ENCODE results near the gene L3MBTL3.

L3MBTL3 gene

DNA sequence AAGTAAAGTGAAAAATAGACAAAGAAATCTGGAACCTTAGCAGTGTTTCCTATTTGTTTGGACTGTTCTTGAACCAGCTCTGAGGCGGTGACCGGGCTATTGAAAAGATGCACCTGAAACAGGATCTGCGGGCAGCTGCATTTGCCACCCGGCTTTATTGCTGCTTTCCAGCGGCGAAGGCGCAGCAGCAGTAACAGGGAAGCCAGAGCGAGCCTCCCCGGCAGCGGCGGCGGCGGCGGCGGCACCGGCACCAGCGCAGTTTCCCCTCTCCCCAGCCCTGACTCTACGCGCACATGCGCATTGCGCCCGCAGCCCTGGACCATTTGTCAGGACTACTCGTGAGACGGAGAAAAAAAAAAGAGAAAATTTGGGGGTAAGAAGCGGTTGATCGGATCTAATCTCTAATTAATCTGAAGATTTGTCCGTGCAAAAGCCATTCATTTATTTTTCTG, at the start of gene L3MBTL3:
TSS of gene L3MBTL3 (plus strand) at position 290 of the 452 bp plus-strand sequence. CDS start 24,119 bp downstream, outside the sequence.
- Histone ChIP-seq H3K9ac (ENCODE audit: low read length) (peak within 1 kb of the TSS; percentile 85), H3K9me3 (ENCODE audit: control insufficient read depth, low read length) (no peaks in the 10 kb centered on the region), H3K27me3 (replicated peaks; ENCODE audit: control insufficient read depth, insufficient read depth, low read length) (no peaks in the 10 kb centered on the region), H3K4me3 (ENCODE audit: low read length) (peak within 1 kb of the TSS; percentile 96), H3K4me1 (ENCODE audit: control insufficient read depth, insufficient read depth, low read length) (peaks cover 5% of the 10 kb centered on the region), H3K36me3 (ENCODE audit: control insufficient read depth, insufficient read depth, low read length, severe bottlenecking) (no peaks in the 10 kb centered on the region)
- peak; percentile 95 for DNase-seq (ENCODE audit: low read depth)

- H3K27me3 ChIP-seq (replicated peaks; ENCODE audit: control insufficient read depth, insufficient read depth, low read length), result peaks cover 7% of the 10 kb centered on the region
- no peaks in the 10 kb centered on the region for H3K36me3 ChIP-seq (ENCODE audit: control insufficient read depth, insufficient read depth, low read length, severe bottlenecking)
- no peak for DNase-seq (ENCODE audit: low read depth)
- no peak overlapping the region for H3K4me3 ChIP-seq (ENCODE audit: low read length)
- H3K9ac ChIP-seq (ENCODE audit: low read length), result no peak overlapping the region
- no peaks in the 10 kb centered on the region for H3K4me1 ChIP-seq (ENCODE audit: control insufficient read depth, insufficient read depth, low read length)
- no peaks in the 10 kb centered on the region for H3K9me3 ChIP-seq (ENCODE audit: control insufficient read depth, low read length)
These were observed 49.3 kb upstream of the L3MBTL3 start for GRCh38 chr6:129969064-129969463.

DNA sequence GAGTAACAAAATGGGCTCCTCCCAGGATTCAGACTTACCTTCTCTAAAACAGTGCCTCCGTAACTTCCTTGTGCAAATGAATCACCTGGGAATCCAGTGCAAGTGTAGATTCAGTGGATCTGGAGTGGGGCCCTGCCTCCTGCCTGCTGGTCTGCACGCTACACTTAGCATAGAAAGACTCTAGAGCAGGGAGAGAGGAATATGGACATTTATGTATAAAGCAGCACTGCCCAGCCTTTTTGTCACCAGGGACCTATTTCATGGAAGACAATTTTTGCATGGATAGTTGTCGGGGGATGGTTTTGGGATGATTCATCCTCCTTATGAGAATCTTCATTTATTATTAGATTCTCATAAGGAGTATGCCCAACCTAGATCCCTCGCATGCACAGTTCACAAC, 42.3 kb upstream of the L3MBTL3 start:
- Histone ChIP-seq H3K9ac (ENCODE audit: low read length) (no peak overlapping the region), H3K36me3 (ENCODE audit: control insufficient read depth, insufficient read depth, low read length, severe bottlenecking) (no peaks in the 10 kb centered on the region), H3K4me1 (ENCODE audit: control insufficient read depth, insufficient read depth, low read length) (no peaks in the 10 kb centered on the region), H3K4me3 (ENCODE audit: low read length) (no peak overlapping the region), H3K9me3 (ENCODE audit: control insufficient read depth, low read length) (peaks cover 8% of the 10 kb centered on the region), H3K27me3 (replicated peaks; ENCODE audit: control insufficient read depth, insufficient read depth, low read length) (no peaks in the 10 kb centered on the region)
- no peak for DNase-seq (ENCODE audit: low read depth)

- no peak for DNase-seq (ENCODE audit: low read depth)
These were observed 40.0 kb upstream of the L3MBTL3 start for GRCh38 chr6:129978148-129978916.

DNA sequence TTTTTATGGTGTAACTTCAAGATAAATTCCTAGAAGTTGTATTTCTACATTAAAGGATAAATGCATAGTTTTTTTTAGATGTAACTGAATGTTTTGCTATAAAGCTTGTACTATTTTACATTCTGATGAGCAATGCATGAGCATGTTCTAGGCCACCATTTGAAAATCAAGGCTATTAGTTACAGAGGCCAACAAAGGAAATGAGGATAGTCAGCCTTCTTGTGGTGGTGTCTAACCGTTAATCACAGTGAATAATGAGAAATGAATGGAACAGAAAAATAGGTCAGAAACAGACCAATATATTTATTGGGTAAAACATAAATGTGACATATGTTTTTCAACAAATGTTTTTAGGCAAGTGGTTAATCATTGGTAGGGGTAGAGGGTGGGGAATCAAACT, 37.6 kb upstream of the L3MBTL3 start:
- Histone ChIP-seq H3K9me3 (ENCODE audit: control insufficient read depth, low read length) (peaks cover 8% of the 10 kb centered on the region), H3K9ac (ENCODE audit: low read length) (no peak overlapping the region), H3K27me3 (replicated peaks; ENCODE audit: control insufficient read depth, insufficient read depth, low read length) (no peaks in the 10 kb centered on the region), H3K4me3 (ENCODE audit: low read length) (no peak overlapping the region), H3K36me3 (ENCODE audit: control insufficient read depth, insufficient read depth, low read length, severe bottlenecking) (no peaks in the 10 kb centered on the region), H3K4me1 (ENCODE audit: control insufficient read depth, insufficient read depth, low read length) (no peaks in the 10 kb centered on the region)
- no peak for DNase-seq (ENCODE audit: low read depth)

More at GRCh38 chr6:129978148-129978916, 40.0 kb upstream of the L3MBTL3 start:
- no peak overlapping the region for H3K4me3 ChIP-seq (ENCODE audit: low read length)
- peaks cover 8% of the 10 kb centered on the region for H3K9me3 ChIP-seq (ENCODE audit: control insufficient read depth, low read length)
- no peaks in the 10 kb centered on the region for H3K36me3 ChIP-seq (ENCODE audit: control insufficient read depth, insufficient read depth, low read length, severe bottlenecking)
- H3K9ac ChIP-seq (ENCODE audit: low read length), result no peak overlapping the region
- H3K4me1 ChIP-seq (ENCODE audit: control insufficient read depth, insufficient read depth, low read length), result no peaks in the 10 kb centered on the region
- no peaks in the 10 kb centered on the region for H3K27me3 ChIP-seq (replicated peaks; ENCODE audit: control insufficient read depth, insufficient read depth, low read length)

GRCh38 chr6:129981598-129981997, 36.8 kb upstream of the L3MBTL3 start:
- Histone ChIP-seq H3K4me3 (ENCODE audit: low read length) (no peak overlapping the region), H3K9ac (ENCODE audit: low read length) (no peak overlapping the region), H3K4me1 (ENCODE audit: control insufficient read depth, insufficient read depth, low read length) (no peaks in the 10 kb centered on the region), H3K27me3 (replicated peaks; ENCODE audit: control insufficient read depth, insufficient read depth, low read length) (no peaks in the 10 kb centered on the region), H3K36me3 (ENCODE audit: control insufficient read depth, insufficient read depth, low read length, severe bottlenecking) (no peaks in the 10 kb centered on the region), H3K9me3 (ENCODE audit: control insufficient read depth, low read length) (peaks cover 8% of the 10 kb centered on the region)
- DNase-seq (ENCODE audit: low read depth), result peak; percentile 30

GRCh38 chr6:129989396-129989795, 29.0 kb upstream of the L3MBTL3 start:
- DNase-seq (ENCODE audit: low read depth), result no peak

GRCh38 chr6:129992881-129993280, 25.5 kb upstream of the L3MBTL3 start:
- Histone ChIP-seq H3K27me3 (replicated peaks; ENCODE audit: control insufficient read depth, insufficient read depth, low read length) (peaks cover 3% of the 10 kb centered on the region), H3K36me3 (ENCODE audit: control insufficient read depth, insufficient read depth, low read length, severe bottlenecking) (no peaks in the 10 kb centered on the region), H3K9ac (ENCODE audit: low read length) (no peak overlapping the region), H3K9me3 (ENCODE audit: control insufficient read depth, low read length) (no peaks in the 10 kb centered on the region), H3K4me1 (ENCODE audit: control insufficient read depth, insufficient read depth, low read length) (no peaks in the 10 kb centered on the region), H3K4me3 (ENCODE audit: low read length) (no peak overlapping the region)
- DNase-seq (ENCODE audit: low read depth), result no peak

More at GRCh38 chr6:129989396-129989795, 29.0 kb upstream of the L3MBTL3 start:
- Histone ChIP-seq H3K4me1 (ENCODE audit: control insufficient read depth, insufficient read depth, low read length) (no peaks in the 10 kb centered on the region), H3K9me3 (ENCODE audit: control insufficient read depth, low read length) (no peaks in the 10 kb centered on the region), H3K36me3 (ENCODE audit: control insufficient read depth, insufficient read depth, low read length, severe bottlenecking) (no peaks in the 10 kb centered on the region), H3K4me3 (ENCODE audit: low read length) (no peak overlapping the region), H3K9ac (ENCODE audit: low read length) (no peak overlapping the region), H3K27me3 (replicated peaks; ENCODE audit: control insufficient read depth, insufficient read depth, low read length) (peaks cover 3% of the 10 kb centered on the region)

- Histone ChIP-seq H3K36me3 (ENCODE audit: control insufficient read depth, insufficient read depth, low read length, severe bottlenecking) (no peaks in the 10 kb centered on the region), H3K4me1 (ENCODE audit: control insufficient read depth, insufficient read depth, low read length) (no peaks in the 10 kb centered on the region), H3K9ac (ENCODE audit: low read length) (no peak overlapping the region), H3K9me3 (ENCODE audit: control insufficient read depth, low read length) (no peaks in the 10 kb centered on the region), H3K4me3 (ENCODE audit: low read length) (no peak overlapping the region), H3K27me3 (replicated peaks; ENCODE audit: control insufficient read depth, insufficient read depth, low read length) (peaks cover 3% of the 10 kb centered on the region)
- DNase-seq (ENCODE audit: low read depth), result no peak
These were observed 24.0 kb upstream of the L3MBTL3 start for GRCh38 chr6:129994410-129994809.

DNA sequence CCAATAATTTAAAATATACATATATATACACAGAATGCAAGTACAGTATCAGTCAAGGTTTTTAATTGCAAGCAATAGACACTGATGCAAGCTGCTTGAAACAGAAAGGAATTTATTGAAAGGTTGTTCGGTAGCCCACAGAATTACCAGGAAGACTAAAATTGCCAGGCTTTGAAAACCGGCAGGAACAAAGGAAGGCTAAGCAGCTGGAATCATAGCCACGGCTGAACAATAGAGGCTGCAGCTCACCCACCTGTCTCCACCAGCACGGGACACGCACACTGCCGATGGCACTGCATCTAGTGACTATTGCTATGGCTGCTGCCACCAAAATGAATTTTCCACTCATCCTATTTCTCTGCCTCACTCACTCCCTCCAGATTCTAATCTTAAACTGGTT, 22.0 kb upstream of the L3MBTL3 start:
- peaks cover 3% of the 10 kb centered on the region for H3K27me3 ChIP-seq (replicated peaks; ENCODE audit: control insufficient read depth, insufficient read depth, low read length)
- DNase-seq (ENCODE audit: low read depth), result peak; percentile 9
- no peaks in the 10 kb centered on the region for H3K36me3 ChIP-seq (ENCODE audit: control insufficient read depth, insufficient read depth, low read length, severe bottlenecking)
- no peak overlapping the region for H3K4me3 ChIP-seq (ENCODE audit: low read length)
- no peak overlapping the region for H3K9ac ChIP-seq (ENCODE audit: low read length)
- no peaks in the 10 kb centered on the region for H3K9me3 ChIP-seq (ENCODE audit: control insufficient read depth, low read length)
- no peaks in the 10 kb centered on the region for H3K4me1 ChIP-seq (ENCODE audit: control insufficient read depth, insufficient read depth, low read length)

- no peaks in the 10 kb centered on the region for H3K9me3 ChIP-seq (ENCODE audit: control insufficient read depth, low read length)
- no peak overlapping the region for H3K4me3 ChIP-seq (ENCODE audit: low read length)
- H3K9ac ChIP-seq (ENCODE audit: low read length), result no peak overlapping the region
- H3K36me3 ChIP-seq (ENCODE audit: control insufficient read depth, insufficient read depth, low read length, severe bottlenecking), result no peaks in the 10 kb centered on the region
- no peak for DNase-seq (ENCODE audit: low read depth)
- H3K4me1 ChIP-seq (ENCODE audit: control insufficient read depth, insufficient read depth, low read length), result no peaks in the 10 kb centered on the region
- H3K27me3 ChIP-seq (replicated peaks; ENCODE audit: control insufficient read depth, insufficient read depth, low read length), result no peaks in the 10 kb centered on the region
These were observed 17.6 kb upstream of the L3MBTL3 start for GRCh38 chr6:130000526-130001421.
